H1 (cell line): ENCODE measurements around the gene PPIF. TPM values are rescaled to one million over a fixed set of nuclear protein-coding genes. Genes with fewer than 3 reads are reported as not detected.

Experiments used
- CTCF ChIA-PET: fragments of 300-600 bp; sonication (Branson Sonifier 250); formaldehyde crosslinking; loops from one replicate; lab custom pipeline; 2021; ENCODE audit not compliant: partially characterized antibody; lab: Charles Lee
- POLR2A ChIA-PET: fragments of 300-600 bp; sonication (Branson Sonifier 250); formaldehyde crosslinking; loops from one replicate; lab custom pipeline; 2021; ENCODE audit warnings: inconsistent platforms; ENCODE audit not compliant: partially characterized antibody; lab: Charles Lee
- DNase-seq, 2 experiments: peaks; one replicate each; pipeline versions ENCODE4 v3.0.0 to v3.0.0-alpha.2; 2010 to 2022; ENCODE audit warnings: low spot score in 2 of 2, low read depth in 1 of 2, mixed read lengths in 1 of 2
- FAIRE-seq: peaks from 2 replicates; lab custom pipeline; 2011; peaks lifted over from hg19 to GRCh38; lab: Jason Lieb, UNC
- H2AFZ ChIP-seq: 2 replicates; pipeline ENCODE4 v1.8.1; 2012; ENCODE audit warnings: low read length, inconsistent platforms
- H2AK5ac ChIP-seq: 2 replicates; pipeline ENCODE4 v1.6.1; 2013; ENCODE audit warnings: low read depth, low read length
- H2BK120ac ChIP-seq: replicated peaks from 2 replicates; pipeline ENCODE3; 2013; ENCODE audit warnings: low read depth, low read length, inconsistent platforms
- H2BK12ac ChIP-seq: 2 replicates; pipeline ENCODE4 v1.6.1; 2013; ENCODE audit warnings: low read depth, low read length
- H2BK15ac ChIP-seq: 2 replicates; pipeline ENCODE4 v1.6.1; 2013; ENCODE audit warnings: low read length
- H2BK20ac ChIP-seq: 2 replicates; pipeline ENCODE4 v1.6.1; 2013; ENCODE audit warnings: low read length
- H2BK5ac ChIP-seq: 2 replicates; pipeline ENCODE4 v1.6.1; 2013; ENCODE audit warnings: low read depth, low read length
- H3K14ac ChIP-seq: 2 replicates; pipeline ENCODE4 v1.6.1; 2013; ENCODE audit warnings: inconsistent platforms; ENCODE audit not compliant: insufficient read length
- H3K18ac ChIP-seq: 2 replicates; pipeline ENCODE4 v1.6.1; 2013; ENCODE audit warnings: low read length; ENCODE audit errors: extremely low read depth
- H3K23ac ChIP-seq: 2 replicates; pipeline ENCODE4 v1.6.1; 2013; ENCODE audit warnings: inconsistent platforms; ENCODE audit not compliant: insufficient read length
- H3K23me2 ChIP-seq: 2 replicates; pipeline ENCODE4 v1.6.1; 2013; ENCODE audit warnings: low read depth, low read length
- H3K27ac ChIP-seq: 2 replicates; pipeline ENCODE4 v1.6.1; 2011; ENCODE audit warnings: low read depth, low read length, inconsistent platforms
- H3K27me3 ChIP-seq, 4 experiments: replicated peaks in 1 of 4; 1 replicate in 1 of 4; 2 replicates in 3 of 4; pipeline versions ENCODE4 v1.6.1 to v1.8.1; 2011 to 2013; ENCODE audit warnings: low read length in 3 of 4, mild to moderate bottlenecking in 3 of 4, inconsistent platforms in 2 of 4, mixed read lengths in 2 of 4, moderate library complexity in 1 of 4; ENCODE audit not compliant: control insufficient read depth in 3 of 4, insufficient read depth in 3 of 4; ENCODE audit errors: extremely low read depth in 1 of 4
- H3K36me3 ChIP-seq, 4 experiments: 2 replicates each; pipeline versions ENCODE4 v1.6.1 to v1.8.1; 2011 to 2013; ENCODE audit warnings: mild to moderate bottlenecking in 4 of 4, low read length in 3 of 4, moderate library complexity in 2 of 4, control low read depth in 1 of 4, inconsistent platforms in 1 of 4; ENCODE audit not compliant: insufficient read depth in 4 of 4, control insufficient read depth in 2 of 4
- H3K4ac ChIP-seq: replicated peaks from 2 replicates; pipeline ENCODE3; 2013; ENCODE audit warnings: low read length, low read depth, mixed read lengths, inconsistent platforms; ENCODE audit not compliant: insufficient read length
- H3K4me1 ChIP-seq, 4 experiments: replicated peaks in 1 of 4; 1 replicate in 1 of 4; 2 replicates in 3 of 4; pipeline versions ENCODE4 v1.6.1 to v1.8.1; 2011 to 2013; ENCODE audit warnings: low read length in 3 of 4, inconsistent platforms in 2 of 4, mixed read lengths in 1 of 4; ENCODE audit not compliant: insufficient read depth in 4 of 4, control insufficient read depth in 3 of 4
- H3K4me2 ChIP-seq, 2 experiments: 2 replicates each; pipeline versions ENCODE4 v1.6.1 to v1.8.1; 2011 to 2013; ENCODE audit warnings: low read depth in 2 of 2, low read length in 2 of 2, control low read depth in 1 of 2, inconsistent platforms in 1 of 2, mild to moderate bottlenecking in 1 of 2; ENCODE audit not compliant: insufficient read depth in 1 of 2
- H3K4me3 ChIP-seq, 4 experiments: fragments of 200-600, 300-600 bp in 1 of 4; sonication (generic), shearing (Covaris generic), sonication (Bioruptor Twin) in 1 of 4; 2 replicates each; pipeline versions ENCODE4 v1.5.1 to v1.8.1; 2011 to 2016; ENCODE audit warnings: low read length in 4 of 4, low read depth in 3 of 4, control low read depth in 2 of 4, inconsistent platforms in 2 of 4, mild to moderate bottlenecking in 2 of 4, mixed read lengths in 1 of 4, moderate library complexity in 1 of 4; ENCODE audit not compliant: insufficient read depth in 2 of 4; ENCODE audit errors: extremely low read depth in 1 of 4
- H3K56ac ChIP-seq: replicated peaks from 2 replicates; pipeline ENCODE3; 2013; ENCODE audit warnings: low read depth, mild to moderate bottlenecking, mixed read lengths, low read length, inconsistent platforms; ENCODE audit not compliant: insufficient read length
- H3K79me1 ChIP-seq: 2 replicates; pipeline ENCODE4 v1.6.1; 2013; ENCODE audit warnings: low read depth, low read length, control low read depth
- H3K79me2 ChIP-seq, 2 experiments: 2 replicates each; pipeline versions ENCODE4 v1.6.1 to v1.8.1; 2012 to 2013; ENCODE audit warnings: low read length in 2 of 2, mild to moderate bottlenecking in 2 of 2, inconsistent platforms in 1 of 2; ENCODE audit not compliant: insufficient read depth in 2 of 2, control insufficient read depth in 1 of 2
- H3K9ac ChIP-seq, 4 experiments: replicated peaks in 1 of 4; 1 replicate in 1 of 4; 2 replicates in 3 of 4; pipeline versions ENCODE4 v1.6.1 to v1.8.1; 2011 to 2013; ENCODE audit warnings: low read depth in 3 of 4, low read length in 3 of 4, control low read depth in 2 of 4, mild to moderate bottlenecking in 2 of 4, moderate library complexity in 2 of 4, inconsistent platforms in 1 of 4; ENCODE audit errors: extremely low read depth in 1 of 4
- H3K9me3 ChIP-seq, 2 experiments: 2 replicates each; pipeline versions ENCODE4 v1.6.1 to v1.8.1; 2012 to 2013; ENCODE audit warnings: mild to moderate bottlenecking in 2 of 2, moderate library complexity in 2 of 2, control low read depth in 1 of 2, inconsistent platforms in 1 of 2, low read depth in 1 of 2, low read length in 1 of 2, mixed read lengths in 1 of 2; ENCODE audit not compliant: insufficient read depth in 2 of 2
- H4K20me1 ChIP-seq, 2 experiments: replicated peaks in 1 of 2; 2 replicates each; pipeline versions ENCODE3 to v1.8.1; 2011 to 2013; ENCODE audit warnings: inconsistent platforms in 2 of 2, low read length in 2 of 2, mild to moderate bottlenecking in 1 of 2; ENCODE audit not compliant: insufficient read depth in 2 of 2, control insufficient read depth in 1 of 2
- H4K5ac ChIP-seq: 2 replicates; pipeline ENCODE4 v1.6.1; 2013; ENCODE audit warnings: low read length, low read depth, mixed read lengths, inconsistent platforms; ENCODE audit not compliant: insufficient read length
- H4K8ac ChIP-seq: 2 replicates; pipeline ENCODE4 v1.8.0; 2013; ENCODE audit warnings: mild to moderate bottlenecking, moderate library complexity, low read length, inconsistent platforms; ENCODE audit not compliant: insufficient read depth; ENCODE audit errors: extremely low read depth
- H4K91ac ChIP-seq: replicated peaks from 2 replicates; pipeline ENCODE3; 2013; ENCODE audit warnings: low read length, mixed read lengths, inconsistent platforms; ENCODE audit not compliant: insufficient read length
- GABPA ChIP-seq: IDR thresholded peaks from 2 replicates; pipeline ENCODE4 v1.6.1; 2011; ENCODE audit warnings: mild to moderate bottlenecking, low read length, moderate library complexity, borderline replicate concordance; ENCODE audit not compliant: insufficient read depth
- KDM5A ChIP-seq: fragments of 200-600 bp; IDR thresholded peaks from 2 replicates; pipeline ENCODE4 v1.7.1; 2012; ENCODE audit warnings: mild to moderate bottlenecking, low read length, inconsistent platforms, mixed read lengths
- WGBS, 2 experiments: shearing (Covaris generic) in 1 of 2; methylation state at CpG; one replicate each; pipeline versions ENCODE4 v1.1.6 to v1.1.7; 2013 to 2015; ENCODE audit warnings: low lambda C conversion rate in 2 of 2, mixed read lengths in 2 of 2, inconsistent platforms in 1 of 2, low coverage in 1 of 2, missing lambda C conversion rate in 1 of 2; ENCODE audit not compliant: insufficient replicate concordance in 2 of 2, insufficient coverage in 1 of 2, insufficient read length in 1 of 2; ENCODE audit errors: extremely low coverage in 1 of 2, missing lambda C conversion rate in 1 of 2; 5-methylcytosine and 5-hydroxymethylcytosine counted together
- polyA plus RNA-seq, 7 experiments: library from polyadenylated mRNA; depleted of rRNA in 3 of 7; stranded (reverse) in 5 of 7; unstranded in 2 of 7; fragments of >200 nt in 5 of 7; fragments of 200-250 nt in 2 of 7; gene quantifications; 1 replicate in 5 of 7; 2 replicates in 1 of 7; 4 replicates in 1 of 7; pipeline versions ENCODE4 v1.2.1 to v1.2.3, GENCODE V29; 2011 to 2013; ENCODE audit warnings: missing spikeins in 2 of 7, mixed read lengths in 2 of 7
- total RNA-seq: library from RNA; stranded (reverse); fragmentation: NEBNext Ultra II Directional; extraction: Animal tissue kit (Norgen Biotek cat#: 25700); gene quantifications from 2 replicates; pipeline ENCODE4 v1.2.1, GENCODE V29; 2021

Gene PPIF
- total and polyA plus RNA-seq, 2 of the 8 experiments (the other 6 are each of a cell fraction or from before 2014, with no cell fraction given), result 70.2 to 77.6 TPM

DNA sequence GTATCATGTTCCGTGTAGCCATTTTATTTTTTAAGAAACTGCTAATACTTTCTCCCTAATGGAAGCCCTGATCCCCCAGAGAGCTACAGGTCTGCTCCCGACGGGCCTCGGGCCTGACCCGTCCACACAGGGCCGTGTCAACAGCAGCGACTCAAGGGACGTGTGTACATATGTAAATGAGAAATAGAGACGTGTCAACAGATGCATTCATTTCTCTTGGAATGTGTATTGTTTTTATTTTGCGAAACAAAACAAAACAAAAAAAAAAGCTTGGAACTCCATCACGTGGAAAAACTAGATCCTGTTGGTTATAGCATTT lies 31.7 kb upstream of the PPIF start:
- H3K4me2 ChIP-seq, result no peak overlapping the region
- H4K8ac ChIP-seq, result no peak overlapping the region
- no peak overlapping the region for H4K91ac ChIP-seq
- H4K20me1 ChIP-seq, result no peaks in the 10 kb centered on the region
- no peak overlapping the region for H3K4me3 ChIP-seq
- H2BK12ac ChIP-seq, result no peak overlapping the region
- no peak overlapping the region for H2AK5ac ChIP-seq
- H2BK20ac ChIP-seq, result no peak overlapping the region
- no peaks in the 10 kb centered on the region for H3K27me3 ChIP-seq
- no peak overlapping the region for H3K56ac ChIP-seq
- FAIRE-seq, result no peak
- H3K18ac ChIP-seq, result no peak overlapping the region
- H3K23me2 ChIP-seq, result no peaks in the 10 kb centered on the region; the same call in 1 of the 2 replicates
- DNase-seq, result no peak
- WGBS, 2 experiments, result 86% methylated on average over 11 of the region's 11 CpGs; no CpG with 5 or more reads in 1 of the 2 experiments
- no peak overlapping the region for H3K9ac ChIP-seq
- no peak overlapping the region for H4K5ac ChIP-seq
- no peak overlapping the region for H2BK5ac ChIP-seq
- CTCF ChIA-PET, result interaction anchor here (1.0 to 1.5 kb wide), 5 partner anchors 21 to 152 kb away, joined by 3 to 5 read pairs (median 4); no protein-coding TSS in a partner anchor
- H2BK15ac ChIP-seq, result no peak overlapping the region
- peaks cover 0 to 5% (median 0%) of the 10 kb centered on the region in 4 experiments; a peak in 2 of 8 replicates for H3K36me3 ChIP-seq
- POLR2A ChIA-PET, result interaction anchor here (1.3 to 1.4 kb wide), 2 partner anchors 9 to 12 kb away, joined by 3 to 4 read pairs; no protein-coding TSS in a partner anchor
- peaks cover 4 to 23% (median 17%) of the 10 kb centered on the region in 4 experiments for H3K4me1 ChIP-seq
- H3K79me1 ChIP-seq, result no peaks in the 10 kb centered on the region
- TF ChIP-seq GABPA (no peak), KDM5A (no peak)
- H2AFZ ChIP-seq, result no peak overlapping the region
- no peak overlapping the region for H3K14ac ChIP-seq
- no peak overlapping the region for H3K4ac ChIP-seq
- H2BK120ac ChIP-seq, result no peak overlapping the region
- H3K27ac ChIP-seq, result no peak overlapping the region
- H3K79me2 ChIP-seq, result no peaks in the 10 kb centered on the region
- no peaks in the 10 kb centered on the region for H3K9me3 ChIP-seq
- no peak overlapping the region for H3K23ac ChIP-seq
